Stimulated activated naive B cell treated with anti-CD40 and anti-IgM and Interleukin-4, amounts not matched to agents 10 μg/mL and 1 μg/mL and 100 μg/mL, for 72 hours (primary cell): Measurements from ENCODE around the gene ZFAND3.
"Not testable (repeated sequence)": the region's sequence is repeated elsewhere in the genome, so short reads cannot be mapped to it uniquely, and the experiment has no call there.

Experiments
- ATAC-seq, 2 donors: fragments of 150-1000 bp; cut with Tn5 transposase; replicated peaks; 2 replicates each; pipeline ENCODE4 v1.10.0; 2021; ENCODE audit warnings: moderate library complexity in 1 of 2
- DNase-seq: peaks from one replicate; pipeline ENCODE4 v3.0.0; 2021
- H3K27ac Mint-ChIP-seq: one replicate; pipeline ENCODE4 v1.8.0; 2022; ENCODE audit warnings: mild to moderate bottlenecking, mixed read lengths
- H3K27me3 Mint-ChIP-seq, 2 donors: one replicate each; pipeline ENCODE4 v1.8.0; 2022; ENCODE audit warnings: mixed read lengths in 2 of 2
- H3K36me3 Mint-ChIP-seq, 2 donors: one replicate each; pipeline ENCODE4 v1.8.0; 2022; ENCODE audit warnings: mixed read lengths in 2 of 2, mild to moderate bottlenecking in 1 of 2
- H3K4me1 Mint-ChIP-seq, 2 donors: one replicate each; pipeline ENCODE4 v1.8.0; 2022; ENCODE audit warnings: mixed read lengths in 2 of 2, mild to moderate bottlenecking in 1 of 2
- H3K4me3 Mint-ChIP-seq, 2 donors: one replicate each; pipeline ENCODE4 v1.8.0; 2022; ENCODE audit warnings: mild to moderate bottlenecking in 2 of 2, mixed read lengths in 2 of 2, moderate library complexity in 1 of 2
- H3K9me3 Mint-ChIP-seq, 2 donors: one replicate each; pipeline ENCODE4 v1.8.0; 2022; ENCODE audit warnings: mixed read lengths in 2 of 2, mild to moderate bottlenecking in 1 of 2

The ZFAND3 gene

DNA sequence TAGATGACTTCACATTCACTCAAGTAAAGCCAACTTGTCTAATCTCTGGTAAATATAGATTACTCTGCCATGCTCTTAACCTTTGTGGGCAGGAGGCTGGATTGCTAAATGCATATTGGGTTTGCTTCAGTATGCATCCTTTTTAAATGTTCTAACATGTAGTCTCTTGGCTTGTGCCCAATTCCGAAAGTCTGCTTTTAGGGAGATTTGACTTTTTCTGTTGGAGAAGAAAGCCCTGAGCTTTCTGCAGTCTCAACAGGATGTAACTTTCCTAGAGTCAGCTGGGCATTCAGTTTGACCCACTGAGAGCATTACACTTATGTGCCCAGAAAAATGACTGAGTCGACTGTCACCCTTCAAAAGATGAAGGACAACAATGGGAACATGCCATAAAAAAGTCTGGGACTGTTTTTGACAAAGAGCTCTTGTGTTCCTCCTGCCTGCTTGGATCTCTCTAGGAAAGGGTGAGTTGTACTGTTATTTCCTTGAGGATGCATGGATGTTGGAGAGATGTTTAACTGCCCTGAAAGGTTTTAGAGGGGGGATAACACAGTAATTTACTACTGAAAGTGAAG lies 299.4 kb downstream of the ZFAND3 start:
- Mint-ChIP-seq H3K9me3 (no peaks in the 10 kb centered on the region), H3K4me1 (no peaks in the 10 kb centered on the region), H3K4me3 (no peak overlapping the region), H3K36me3 (peaks cover 39 to 54% of the 10 kb centered on the region in 2 donors), H3K27me3 (no peaks in the 10 kb centered on the region), H3K27ac (no peak overlapping the region)
- DNase-seq: no peak
- no peak for ATAC-seq

DNA sequence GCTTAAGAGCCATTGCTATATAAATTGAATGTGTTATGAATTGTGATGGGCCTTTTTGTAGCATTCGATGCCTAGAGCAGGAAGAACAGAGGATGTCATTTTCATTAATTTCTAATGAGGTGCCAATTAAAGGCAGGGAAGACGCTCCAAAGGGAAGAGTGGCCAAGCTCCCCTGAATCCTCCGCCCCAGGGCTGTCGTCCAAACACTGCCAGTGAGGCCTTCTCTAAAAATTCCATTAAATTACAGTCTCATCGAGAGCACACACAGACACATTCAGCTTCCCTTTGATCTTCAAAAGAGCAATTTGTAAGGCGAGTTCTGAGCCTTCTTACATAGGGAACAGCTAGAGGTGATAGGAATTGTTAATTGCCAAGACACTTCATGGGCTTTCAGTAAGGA lies 300.0 kb downstream of the ZFAND3 start:
- Mint-ChIP-seq H3K27me3 (no peaks in the 10 kb centered on the region), H3K4me3 (no peak overlapping the region), H3K4me1 (no peaks in the 10 kb centered on the region), H3K9me3 (no peaks in the 10 kb centered on the region), H3K36me3 (peaks cover 36 to 57% of the 10 kb centered on the region in 2 donors), H3K27ac (no peak overlapping the region)
- DNase-seq (no peak), ATAC-seq (no peak)

DNA sequence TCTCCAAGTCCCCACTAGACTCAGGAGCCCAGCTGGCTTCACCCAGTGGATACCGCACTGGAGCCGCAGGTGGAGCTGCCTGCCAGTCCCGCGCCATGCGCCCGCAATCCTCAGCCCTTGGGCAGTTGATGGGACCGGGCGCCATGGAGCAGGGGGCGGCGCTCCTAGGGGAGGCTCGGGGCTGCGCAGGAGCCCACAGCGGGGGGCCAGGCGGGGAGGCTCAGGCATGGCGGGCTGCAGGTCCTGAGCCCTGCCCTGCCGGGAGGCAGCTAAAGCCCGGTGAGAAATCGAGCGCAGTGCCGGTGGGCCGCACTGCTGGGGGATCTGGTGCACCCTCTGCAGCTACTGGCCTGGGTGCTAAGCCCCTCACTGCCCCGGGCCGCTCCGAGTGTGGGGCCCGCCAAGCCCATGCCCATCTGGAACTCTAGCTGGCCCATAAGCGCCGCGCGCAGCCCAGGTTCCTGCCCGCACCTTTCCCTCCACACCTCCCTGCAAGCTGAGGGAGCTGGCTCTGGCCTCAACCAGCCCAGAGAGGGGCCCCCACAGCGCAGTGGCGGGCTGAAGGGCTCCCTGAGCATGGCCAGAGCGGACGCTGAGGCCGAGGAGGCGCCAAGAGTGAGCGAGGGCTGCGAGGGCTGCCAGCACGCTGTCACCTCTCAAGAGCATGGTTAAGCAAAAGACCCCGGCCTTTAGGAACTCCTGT lies 304.8 kb downstream of the ZFAND3 start:
- H3K27me3 Mint-ChIP-seq, H3K27ac Mint-ChIP-seq, H3K4me1 Mint-ChIP-seq, H3K9me3 Mint-ChIP-seq, ATAC-seq, DNase-seq, H3K4me3 Mint-ChIP-seq: not testable (repeated sequence)
- peaks cover 36 to 72% of the 10 kb centered on the region in 2 donors for H3K36me3 Mint-ChIP-seq

DNA sequence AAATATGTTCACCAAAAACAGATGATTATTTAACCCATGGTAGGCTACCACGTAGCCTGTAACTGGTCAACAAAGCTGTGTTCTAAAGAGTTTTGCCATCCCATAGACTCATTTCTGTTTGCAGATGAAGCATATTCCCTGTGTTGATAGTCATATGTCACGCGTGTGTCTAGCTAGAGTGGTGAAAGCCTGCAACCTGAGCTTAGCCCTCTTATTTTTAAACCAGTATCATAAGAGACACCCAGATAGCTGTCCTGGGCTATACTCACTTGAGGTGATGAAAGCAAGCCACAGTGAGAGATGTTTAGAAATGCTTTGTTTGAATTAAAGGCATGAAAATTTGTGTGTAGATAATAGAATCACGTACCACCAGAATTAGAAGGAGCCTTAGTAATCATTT lies 307.8 kb downstream of the ZFAND3 start:
- H3K27me3 Mint-ChIP-seq: no peaks in the 10 kb centered on the region
- no peak overlapping the region for H3K4me3 Mint-ChIP-seq
- peaks cover 40 to 78% of the 10 kb centered on the region in 2 donors for H3K36me3 Mint-ChIP-seq
- no peak for ATAC-seq
- H3K9me3 Mint-ChIP-seq: peaks cover 0 to 6% of the 10 kb centered on the region in 2 donors
- peaks cover 11 to 37% of the 10 kb centered on the region in 2 donors for H3K4me1 Mint-ChIP-seq
- no peak overlapping the region for H3K27ac Mint-ChIP-seq
- DNase-seq: no peak

DNA sequence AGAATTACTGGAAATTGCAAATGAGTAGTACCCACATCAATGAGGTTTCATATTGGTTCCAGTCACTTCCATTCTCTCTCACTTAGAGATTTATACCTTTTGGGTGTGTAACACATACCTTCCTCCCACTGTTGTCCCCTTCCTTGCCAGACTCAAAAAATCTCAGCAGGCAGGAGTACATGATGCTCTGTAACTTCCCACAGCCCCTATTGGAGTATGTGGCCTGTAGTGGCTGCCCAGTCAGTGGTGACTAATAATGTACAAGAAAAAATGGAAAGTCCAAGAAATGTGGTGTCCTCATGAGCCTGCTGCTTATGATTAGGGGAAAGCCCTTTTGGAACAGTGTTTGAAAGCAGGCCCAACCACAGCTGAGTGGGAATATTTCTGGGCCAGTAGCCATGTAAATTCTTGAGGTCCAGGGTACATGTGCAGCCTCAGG lies 312.0 kb downstream of the ZFAND3 start:
- H3K4me1 Mint-ChIP-seq: peaks cover 14 to 51% of the 10 kb centered on the region in 2 donors
- ATAC-seq (peak; percentile 44 to 86), DNase-seq (no peak)
- H3K9me3 Mint-ChIP-seq: peaks cover 0 to 6% of the 10 kb centered on the region in 2 donors
- H3K27me3 Mint-ChIP-seq: no peaks in the 10 kb centered on the region
- H3K4me3 Mint-ChIP-seq: no peak overlapping the region
- no peak overlapping the region for H3K27ac Mint-ChIP-seq
- peaks cover 38 to 65% of the 10 kb centered on the region in 2 donors for H3K36me3 Mint-ChIP-seq

DNA sequence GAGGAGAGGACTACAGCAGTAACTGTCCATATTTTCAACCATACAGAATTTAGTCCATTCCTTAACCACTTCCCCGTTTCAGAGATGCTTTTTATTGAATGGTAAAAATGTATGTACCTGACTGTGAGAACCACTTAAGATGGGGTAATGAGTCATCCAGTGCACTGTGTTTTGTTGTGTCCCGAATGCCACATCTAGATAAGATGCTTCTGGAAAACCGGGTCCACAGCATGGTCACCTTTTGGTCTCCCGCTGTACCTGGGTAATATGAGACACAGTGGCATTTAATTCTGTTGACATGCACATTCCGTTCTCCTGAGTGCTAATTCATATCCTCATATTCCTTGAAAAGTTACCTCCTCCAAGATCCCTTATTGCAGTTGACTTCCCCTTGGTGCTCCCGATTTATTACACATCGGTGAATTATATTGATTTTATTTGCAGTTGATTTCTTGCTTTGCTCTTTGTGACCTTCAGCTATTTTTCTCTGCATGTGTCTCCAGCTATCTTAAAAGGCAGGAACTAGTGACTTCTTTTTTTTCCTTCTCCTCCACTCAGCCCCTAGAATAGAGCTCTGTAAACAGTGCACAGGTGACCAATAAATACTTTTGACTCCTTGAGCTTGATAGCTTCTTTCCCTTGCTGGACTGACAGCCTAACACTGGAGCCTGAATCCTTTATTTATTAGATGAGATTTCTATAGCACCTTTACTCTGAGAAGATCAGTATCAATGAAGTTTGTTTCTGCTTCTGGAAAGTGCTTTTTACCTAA lies 314.6 kb downstream of the ZFAND3 start:
- ATAC-seq (peak in 1 of 2 donors; percentile 10), DNase-seq (no peak)
- Mint-ChIP-seq H3K4me3 (no peak overlapping the region), H3K36me3 (peaks cover 42 to 61% of the 10 kb centered on the region in 2 donors), H3K27me3 (no peaks in the 10 kb centered on the region), H3K4me1 (peaks cover 18 to 45% of the 10 kb centered on the region in 2 donors), H3K27ac (no peak overlapping the region), H3K9me3 (peaks cover 0 to 6% of the 10 kb centered on the region in 2 donors)

DNA sequence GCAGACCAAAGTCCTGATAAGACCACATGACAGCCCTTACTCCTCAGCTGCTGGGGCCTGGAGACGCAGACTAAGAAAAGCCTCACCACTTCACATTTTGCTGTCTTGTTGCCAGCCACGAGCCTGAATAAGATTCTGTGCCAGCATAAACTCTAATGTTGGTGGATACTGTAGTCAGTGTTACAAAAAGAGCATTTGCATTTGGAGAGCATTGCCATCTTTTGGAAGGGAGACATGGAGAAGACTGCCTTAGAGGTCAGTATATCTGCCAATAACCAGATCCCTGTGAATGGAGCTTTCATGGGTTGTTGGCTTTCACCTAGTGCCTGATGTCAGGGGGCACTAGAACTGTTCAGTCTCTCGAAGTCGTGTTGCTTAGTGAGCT lies 315.2 kb downstream of the ZFAND3 start:
- no peak for ATAC-seq
- Mint-ChIP-seq H3K4me1 (peaks cover 19 to 39% of the 10 kb centered on the region in 2 donors), H3K27ac (no peak overlapping the region), H3K27me3 (no peaks in the 10 kb centered on the region), H3K36me3 (peaks cover 41 to 61% of the 10 kb centered on the region in 2 donors), H3K4me3 (no peak overlapping the region), H3K9me3 (peaks cover 0 to 2% of the 10 kb centered on the region in 2 donors)
- DNase-seq: no peak

DNA sequence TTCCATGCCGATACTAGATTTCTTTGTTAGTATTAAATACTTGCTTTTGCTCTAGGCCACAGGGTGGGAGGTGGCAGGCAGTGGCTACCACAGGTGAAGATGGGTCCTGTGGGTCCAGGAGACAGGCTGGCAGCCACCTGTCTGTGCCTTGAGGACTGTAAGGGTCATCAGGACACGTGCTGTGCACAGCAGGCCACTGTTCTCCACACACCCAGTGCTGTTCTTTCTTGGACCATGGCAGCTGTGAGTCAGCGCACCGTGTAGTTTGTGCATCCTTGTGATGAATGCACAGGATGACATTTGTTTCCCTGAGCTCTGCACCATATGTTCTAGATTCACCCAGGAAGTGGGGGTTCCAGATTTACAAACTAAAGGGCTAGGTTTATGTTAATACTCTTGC lies 317.0 kb downstream of the ZFAND3 start:
- Mint-ChIP-seq H3K27ac (no peak overlapping the region), H3K9me3 (no peaks in the 10 kb centered on the region), H3K4me3 (no peak overlapping the region), H3K4me1 (peaks cover 11 to 21% of the 10 kb centered on the region in 2 donors), H3K36me3 (peaks cover 41 to 52% of the 10 kb centered on the region in 2 donors), H3K27me3 (no peaks in the 10 kb centered on the region)
- DNase-seq (no peak), ATAC-seq (no peak)

DNA sequence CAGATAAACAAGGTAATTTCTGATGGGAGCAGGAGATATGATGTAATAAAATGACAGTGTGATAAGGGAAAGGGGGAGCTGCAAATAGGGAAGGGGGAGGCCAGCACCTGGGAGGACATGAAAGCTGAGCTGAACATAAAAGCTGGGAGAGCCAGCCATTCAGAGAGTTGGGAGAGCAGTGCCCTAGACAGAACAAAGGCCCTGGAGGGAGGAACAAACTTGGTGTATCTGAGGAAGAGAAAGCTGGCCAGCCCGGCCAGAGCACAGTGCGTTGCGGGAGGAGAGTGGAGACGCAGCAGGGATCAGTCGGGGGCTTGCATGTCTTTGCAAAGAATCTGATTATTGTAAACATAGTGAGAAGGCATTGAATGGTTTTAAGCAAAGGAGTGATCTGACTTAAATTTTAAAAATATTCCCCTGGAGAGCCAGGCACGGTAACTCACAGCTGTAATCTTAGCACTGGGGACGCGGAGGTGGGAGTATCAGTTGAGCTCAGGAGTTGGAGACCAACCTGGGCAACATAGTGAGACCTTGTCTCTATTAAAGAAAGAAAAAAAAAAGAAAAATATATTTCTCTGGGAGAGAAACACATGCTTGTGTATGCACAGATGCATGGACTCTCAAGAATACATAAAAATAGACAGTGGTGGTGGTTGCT lies 318.2 kb downstream of the ZFAND3 start:
- Mint-ChIP-seq H3K4me3 (no peak overlapping the region), H3K4me1 (peaks cover 9 to 14% of the 10 kb centered on the region in 2 donors), H3K27ac (peak overlapping the region; percentile 53), H3K9me3 (no peaks in the 10 kb centered on the region), H3K27me3 (no peaks in the 10 kb centered on the region), H3K36me3 (peaks cover 39 to 47% of the 10 kb centered on the region in 2 donors)
- ATAC-seq (no peak), DNase-seq (no peak)

DNA sequence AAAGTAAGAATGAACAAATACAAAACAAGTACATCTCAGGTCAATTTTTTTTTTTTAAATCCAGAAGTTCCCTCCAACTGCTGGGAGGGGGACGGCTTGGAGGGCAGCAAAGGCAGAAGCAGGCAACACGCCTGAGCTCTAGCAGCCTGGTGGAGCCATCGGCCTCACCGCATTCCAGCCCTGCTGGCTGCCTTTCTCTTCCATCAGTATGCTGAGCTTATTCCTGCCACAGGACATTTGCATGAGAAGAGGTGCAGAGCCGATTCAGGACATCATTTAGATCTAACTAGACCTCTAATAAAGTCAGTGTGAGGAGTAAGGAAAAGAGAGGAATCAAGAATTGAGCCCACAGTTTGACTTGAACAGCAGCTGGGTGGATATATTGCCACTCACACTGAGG lies 318.8 kb downstream of the ZFAND3 start:
- H3K4me1 Mint-ChIP-seq: peaks cover 8 to 9% of the 10 kb centered on the region in 2 donors
- no peaks in the 10 kb centered on the region for H3K9me3 Mint-ChIP-seq
- no peaks in the 10 kb centered on the region for H3K27me3 Mint-ChIP-seq
- ATAC-seq: no peak
- no peak overlapping the region for H3K27ac Mint-ChIP-seq
- H3K36me3 Mint-ChIP-seq: peaks cover 36 to 44% of the 10 kb centered on the region in 2 donors
- no peak for DNase-seq
- H3K4me3 Mint-ChIP-seq: no peak overlapping the region

DNA sequence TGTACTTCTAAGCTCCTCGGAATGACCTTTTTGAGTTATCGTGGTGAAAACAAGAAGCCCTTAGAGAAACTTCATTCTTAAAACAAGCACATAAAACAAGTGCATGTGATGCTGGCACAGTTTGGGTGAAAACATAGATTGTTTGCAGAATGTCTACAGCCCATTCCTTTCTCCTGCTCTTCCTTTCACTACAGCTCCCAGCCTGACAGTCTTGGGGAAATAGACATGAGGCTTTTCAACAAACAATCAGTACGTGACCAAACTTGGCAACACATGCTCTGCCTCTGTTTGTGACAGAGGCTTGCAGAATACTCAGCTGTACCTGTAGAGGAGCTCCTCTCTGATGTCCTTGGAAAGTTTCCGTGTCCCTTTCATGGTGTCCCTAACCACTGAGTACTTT lies 321.6 kb downstream of the ZFAND3 start:
- no peaks in the 10 kb centered on the region for H3K27me3 Mint-ChIP-seq
- ATAC-seq: no peak

DNA sequence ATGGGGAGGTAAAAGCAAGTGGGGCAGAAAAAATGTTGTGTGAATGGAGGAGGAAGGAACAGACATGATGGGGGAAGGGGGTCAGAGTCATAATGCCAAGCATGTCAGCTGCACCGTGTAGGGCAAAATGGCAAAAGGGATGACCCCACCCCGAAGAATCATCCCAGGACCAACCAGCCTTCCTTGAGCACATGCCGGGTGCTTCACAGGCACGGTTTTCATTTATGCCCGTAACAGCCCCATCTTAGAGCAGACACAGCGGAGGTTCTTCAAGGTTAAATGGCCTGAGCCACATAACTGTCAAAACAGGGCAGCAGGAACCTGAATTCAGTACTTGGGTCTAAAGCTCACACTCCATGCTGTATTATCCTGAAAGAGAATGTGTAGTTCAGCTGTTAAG lies 322.2 kb downstream of the ZFAND3 start:
- no peak overlapping the region for H3K27ac Mint-ChIP-seq
- DNase-seq (no peak), ATAC-seq (no peak)
- H3K27me3 Mint-ChIP-seq: no peaks in the 10 kb centered on the region
- peaks cover 6 to 7% of the 10 kb centered on the region in 2 donors for H3K4me1 Mint-ChIP-seq
- H3K36me3 Mint-ChIP-seq: peaks cover 29 to 38% of the 10 kb centered on the region in 2 donors
- H3K9me3 Mint-ChIP-seq: no peaks in the 10 kb centered on the region
- no peak overlapping the region for H3K4me3 Mint-ChIP-seq

More for the DNA sequence above, 321.6 kb downstream of the ZFAND3 start:
- Mint-ChIP-seq H3K27ac (no peak overlapping the region), H3K4me3 (no peak overlapping the region), H3K9me3 (no peaks in the 10 kb centered on the region), H3K4me1 (peaks cover 8 to 9% of the 10 kb centered on the region in 2 donors), H3K36me3 (peaks cover 29 to 36% of the 10 kb centered on the region in 2 donors)
- no peak for DNase-seq

DNA sequence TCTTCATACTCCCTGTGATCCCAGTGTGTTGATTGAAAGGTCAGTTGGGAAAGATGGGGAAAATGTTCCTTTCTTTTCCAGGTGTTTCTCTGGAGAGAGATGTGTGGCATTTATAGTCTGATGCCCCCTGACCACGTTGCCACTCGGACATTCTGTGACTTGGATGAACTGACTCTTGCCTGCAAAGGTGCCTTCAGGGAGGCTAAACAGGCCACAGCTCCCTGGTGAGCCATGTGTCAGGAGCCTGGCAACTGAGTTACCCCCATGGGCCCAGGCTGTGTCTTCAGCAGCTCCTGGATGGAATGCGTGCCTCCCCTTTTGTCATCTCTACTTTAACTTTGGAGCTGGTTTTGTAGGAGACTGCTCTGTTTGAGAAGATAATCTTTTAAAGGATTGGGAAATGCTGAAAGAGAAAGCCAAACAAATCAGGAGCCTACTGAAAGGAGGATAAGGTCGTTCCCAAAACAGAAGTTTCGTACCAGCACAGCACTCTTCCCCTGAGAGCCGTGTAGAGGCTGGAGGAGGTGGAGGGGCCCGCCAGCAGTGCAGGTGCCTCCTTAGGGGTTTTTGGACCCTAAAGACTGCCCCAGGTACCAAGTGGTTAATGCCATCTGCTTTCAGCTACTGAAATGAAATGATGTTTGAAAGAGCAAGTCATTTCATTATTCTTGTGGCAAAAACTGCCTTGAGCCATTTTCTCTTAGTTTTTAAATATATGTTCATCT lies 322.8 kb downstream of the ZFAND3 start:
- no peak overlapping the region for H3K27ac Mint-ChIP-seq
- ATAC-seq (peak in 1 of 2 donors; percentile 42), DNase-seq (no peak)
- no peak overlapping the region for H3K4me3 Mint-ChIP-seq
- H3K9me3 Mint-ChIP-seq: no peaks in the 10 kb centered on the region
- peaks cover 29 to 36% of the 10 kb centered on the region in 2 donors for H3K36me3 Mint-ChIP-seq
- H3K27me3 Mint-ChIP-seq: no peaks in the 10 kb centered on the region
- peaks cover 7 to 9% of the 10 kb centered on the region in 2 donors for H3K4me1 Mint-ChIP-seq
